Type B pancreatic cell (in vitro differentiated cells): ENCODE measurements around the gene ATPAF2. TPM values are rescaled to one million over a fixed set of nuclear protein-coding genes. Genes with fewer than 3 reads are reported as not detected.
A peak's percentile ranks its signal among the peaks of the same experiment; 100 is the strongest.

Experiments
- DNase-seq: peaks from one replicate; pipeline ENCODE4 v3.0.0; 2021; ENCODE audit warnings: mixed read lengths; ENCODE audit not compliant: unreplicated experiment; ENCODE audit errors: extremely low spot score
- H3K27ac Mint-ChIP-seq: 2 replicates; pipeline ENCODE4 v1.8.0; 2021; ENCODE audit warnings: mild to moderate bottlenecking, mixed read lengths
- H3K27me3 Mint-ChIP-seq: 2 replicates; pipeline ENCODE4 v1.8.0; 2021; ENCODE audit warnings: mixed read lengths
- H3K36me3 Mint-ChIP-seq: 2 replicates; pipeline ENCODE4 v1.8.0; 2021; ENCODE audit warnings: mixed read lengths
- H3K4me1 Mint-ChIP-seq: one replicate; pipeline ENCODE4 v1.8.0; 2021; ENCODE audit warnings: mixed read lengths; ENCODE audit not compliant: unreplicated experiment
- H3K4me3 Mint-ChIP-seq: 2 replicates; pipeline ENCODE4 v1.8.0; 2021; ENCODE audit warnings: mild to moderate bottlenecking, mixed read lengths
- H3K9me3 Mint-ChIP-seq: 2 replicates; pipeline ENCODE4 v1.8.0; 2021; ENCODE audit warnings: mixed read lengths
- total RNA-seq: library from RNA; stranded (reverse); gene quantifications from 2 replicates; pipeline ENCODE4 v1.2.1, GENCODE V29; 2021; ENCODE audit warnings: low replicate concordance
- TF ChIP-seq, protein P1 (sequence below): fragments of 200-600 bp; sonication (generic); conservative IDR thresholded peaks from 2 replicates; pipeline ENCODE4 v1.5.0; 2021; ENCODE audit warnings: antibody characterized with exemption, mild to moderate bottlenecking

ATPAF2 gene
- total RNA-seq, 1 donor from 2014 or later: 28.9 TPM

DNA sequence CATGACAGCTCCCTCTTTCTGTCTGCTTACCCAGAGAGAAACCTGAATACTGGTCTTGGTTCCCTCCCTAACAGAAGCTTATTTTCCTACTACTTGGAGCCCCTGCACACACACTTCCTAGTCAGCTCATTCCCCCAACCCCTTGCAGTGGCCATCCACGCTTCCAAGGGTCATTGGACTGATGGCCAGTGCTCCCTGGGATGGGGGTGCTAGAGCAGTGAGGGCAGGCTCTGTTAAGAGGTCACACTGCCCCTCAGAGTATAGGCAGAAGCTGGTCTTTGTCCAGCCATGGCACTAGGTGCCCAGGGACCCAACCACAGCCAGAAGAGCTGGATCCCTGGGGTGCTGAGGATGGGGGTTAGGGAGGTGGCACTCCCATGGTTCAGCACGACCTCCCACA, 53.8 kb downstream of the ATPAF2 start:
- peaks cover 4% of the 10 kb centered on the region for H3K4me1 Mint-ChIP-seq
- no peaks in the 10 kb centered on the region for H3K9me3 Mint-ChIP-seq
- TF ChIP-seq, protein P1, sequence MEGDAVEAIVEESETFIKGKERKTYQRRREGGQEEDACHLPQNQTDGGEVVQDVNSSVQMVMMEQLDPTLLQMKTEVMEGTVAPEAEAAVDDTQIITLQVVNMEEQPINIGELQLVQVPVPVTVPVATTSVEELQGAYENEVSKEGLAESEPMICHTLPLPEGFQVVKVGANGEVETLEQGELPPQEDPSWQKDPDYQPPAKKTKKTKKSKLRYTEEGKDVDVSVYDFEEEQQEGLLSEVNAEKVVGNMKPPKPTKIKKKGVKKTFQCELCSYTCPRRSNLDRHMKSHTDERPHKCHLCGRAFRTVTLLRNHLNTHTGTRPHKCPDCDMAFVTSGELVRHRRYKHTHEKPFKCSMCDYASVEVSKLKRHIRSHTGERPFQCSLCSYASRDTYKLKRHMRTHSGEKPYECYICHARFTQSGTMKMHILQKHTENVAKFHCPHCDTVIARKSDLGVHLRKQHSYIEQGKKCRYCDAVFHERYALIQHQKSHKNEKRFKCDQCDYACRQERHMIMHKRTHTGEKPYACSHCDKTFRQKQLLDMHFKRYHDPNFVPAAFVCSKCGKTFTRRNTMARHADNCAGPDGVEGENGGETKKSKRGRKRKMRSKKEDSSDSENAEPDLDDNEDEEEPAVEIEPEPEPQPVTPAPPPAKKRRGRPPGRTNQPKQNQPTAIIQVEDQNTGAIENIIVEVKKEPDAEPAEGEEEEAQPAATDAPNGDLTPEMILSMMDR: no peak
- no peaks in the 10 kb centered on the region for H3K36me3 Mint-ChIP-seq
- no peak overlapping the region for H3K27ac Mint-ChIP-seq
- no peak overlapping the region for H3K4me3 Mint-ChIP-seq
- H3K27me3 Mint-ChIP-seq: no peaks in the 10 kb centered on the region
- DNase-seq: no peak

DNA sequence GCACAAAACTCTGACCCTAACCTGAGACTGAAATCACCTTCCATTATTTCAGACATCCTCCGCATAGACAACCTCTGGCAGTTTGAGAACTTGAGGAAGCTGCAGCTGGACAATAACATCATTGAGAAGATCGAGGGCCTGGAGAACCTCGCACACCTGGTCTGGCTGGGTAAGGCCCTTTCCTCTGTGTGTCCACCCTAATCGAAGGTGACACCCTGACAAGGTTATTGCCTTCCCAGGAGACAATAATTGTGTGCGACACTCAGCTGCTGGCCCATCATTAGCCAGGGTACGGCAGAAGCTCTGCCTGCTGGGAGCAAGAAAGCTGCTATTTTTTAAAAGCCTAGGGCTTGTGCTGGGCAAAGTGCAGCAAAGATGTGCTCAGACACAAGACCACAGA, 55.2 kb downstream of the ATPAF2 start:
- Mint-ChIP-seq H3K36me3 (no peaks in the 10 kb centered on the region), H3K27me3 (no peaks in the 10 kb centered on the region), H3K9me3 (no peaks in the 10 kb centered on the region), H3K4me3 (no peak overlapping the region), H3K4me1 (peaks cover 4% of the 10 kb centered on the region), H3K27ac (peak overlapping the region; percentile 21)
- TF ChIP-seq, protein P1: no peak
- DNase-seq: no peak

DNA sequence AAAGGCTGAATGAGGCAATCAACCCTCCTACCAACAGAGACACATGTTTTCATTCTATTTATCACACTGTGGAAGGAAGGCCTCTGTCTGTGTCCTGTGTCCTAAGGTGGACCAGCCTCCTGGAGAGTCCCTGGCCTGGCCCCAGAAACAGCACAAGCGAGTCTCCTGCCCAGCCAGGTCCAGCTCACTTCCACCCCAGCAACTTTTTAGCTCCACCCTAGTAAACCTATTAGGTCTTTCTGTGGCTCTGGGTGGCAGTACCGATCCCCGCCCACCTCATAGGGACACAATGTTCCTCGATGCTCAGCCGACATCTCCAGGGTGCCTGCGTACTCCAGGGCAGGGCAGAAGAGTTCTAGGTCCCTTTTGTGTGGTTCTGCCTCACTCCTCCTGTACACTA, 55.6 kb downstream of the ATPAF2 start:
- H3K27ac Mint-ChIP-seq: peak overlapping the region; percentile 21
- H3K4me1 Mint-ChIP-seq: peaks cover 4% of the 10 kb centered on the region
- TF ChIP-seq, protein P1: no peak
- H3K27me3 Mint-ChIP-seq: no peaks in the 10 kb centered on the region
- no peaks in the 10 kb centered on the region for H3K36me3 Mint-ChIP-seq
- H3K9me3 Mint-ChIP-seq: no peaks in the 10 kb centered on the region
- no peak for DNase-seq
- H3K4me3 Mint-ChIP-seq: no peak overlapping the region

DNA sequence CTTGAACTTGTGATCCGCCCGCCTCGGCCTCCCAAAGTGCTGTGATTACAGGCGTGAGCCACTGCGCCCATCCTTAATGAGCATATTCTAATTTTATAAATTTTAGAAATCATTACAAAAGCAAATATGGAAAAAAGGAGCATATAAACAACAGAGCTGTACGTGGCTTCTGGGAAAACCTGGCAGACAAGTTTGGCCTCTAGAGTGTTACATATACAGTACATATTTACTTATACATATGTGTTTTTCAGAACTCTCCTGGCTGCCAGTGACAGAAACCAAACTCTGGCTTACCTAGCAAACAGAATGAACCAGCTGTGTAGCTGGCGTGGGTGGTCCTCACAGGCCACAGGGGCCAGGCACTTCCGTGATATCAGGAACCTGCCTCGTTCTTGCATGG, 56.2 kb downstream of the ATPAF2 start:
- Mint-ChIP-seq H3K27ac (peak overlapping the region; percentile 46), H3K27me3 (no peaks in the 10 kb centered on the region), H3K9me3 (no peaks in the 10 kb centered on the region), H3K4me3 (no peak overlapping the region), H3K36me3 (no peaks in the 10 kb centered on the region), H3K4me1 (peaks cover 4% of the 10 kb centered on the region)
- DNase-seq: no peak
- TF ChIP-seq, protein P1: no peak

DNA sequence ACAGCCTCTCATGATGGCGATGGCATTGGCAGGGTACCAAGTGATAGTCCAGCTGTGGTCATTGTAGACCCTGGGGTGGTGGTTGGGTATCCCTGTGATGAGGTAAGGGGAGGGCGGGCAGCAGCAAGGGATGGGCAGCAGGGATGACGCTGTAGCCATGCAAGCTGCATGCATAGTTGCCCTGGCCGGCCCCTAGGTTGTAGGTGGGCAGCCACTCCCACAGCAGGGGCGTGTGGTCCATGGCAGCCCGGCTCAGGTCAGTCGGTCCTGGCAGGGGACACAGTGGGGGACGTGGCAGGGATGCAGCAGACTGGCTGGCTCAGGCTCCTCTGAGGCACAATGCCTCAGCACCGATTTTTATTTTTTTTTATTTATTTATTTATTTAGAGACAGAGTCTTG, 57.6 kb downstream of the ATPAF2 start:
- Mint-ChIP-seq H3K9me3 (no peaks in the 10 kb centered on the region), H3K36me3 (no peaks in the 10 kb centered on the region), H3K4me3 (no peak overlapping the region), H3K4me1 (peaks cover 4% of the 10 kb centered on the region), H3K27me3 (no peaks in the 10 kb centered on the region), H3K27ac (no peak overlapping the region)
- DNase-seq: no peak
- TF ChIP-seq, protein P1: no peak

DNA sequence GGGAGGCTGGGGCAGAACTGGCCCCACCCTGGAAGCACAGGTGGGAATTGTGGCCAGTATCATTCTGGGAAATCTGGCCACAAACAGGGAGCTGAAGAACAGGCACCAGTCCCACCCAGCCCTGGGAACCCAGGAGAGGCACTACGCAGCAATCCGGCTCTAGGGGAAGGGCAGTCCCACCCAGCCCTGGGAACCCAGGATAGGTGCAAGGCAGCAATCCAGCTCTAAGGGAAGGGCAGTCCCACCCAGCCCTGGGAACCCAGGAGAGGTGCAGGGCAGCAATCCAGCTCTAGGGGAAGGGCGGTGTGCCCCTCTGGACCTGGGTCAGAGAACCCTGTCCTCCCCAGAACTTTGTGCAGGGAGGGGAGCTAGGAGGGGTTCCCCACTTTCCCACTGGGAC, 59.2 kb downstream of the ATPAF2 start:
- DNase-seq: no peak
- no peaks in the 10 kb centered on the region for H3K9me3 Mint-ChIP-seq
- H3K4me1 Mint-ChIP-seq: peaks cover 4% of the 10 kb centered on the region
- H3K27ac Mint-ChIP-seq: no peak overlapping the region
- TF ChIP-seq, protein P1: no peak
- H3K27me3 Mint-ChIP-seq: no peaks in the 10 kb centered on the region
- no peaks in the 10 kb centered on the region for H3K36me3 Mint-ChIP-seq
- no peak overlapping the region for H3K4me3 Mint-ChIP-seq
